Peyer's patch (tissue), 4 donors: ENCODE measurements around the gene COL27A1. TPM values are rescaled to one million over a fixed set of nuclear protein-coding genes. Genes with fewer than 3 reads are reported as not detected.

Source experiments
- DNase-seq, 3 donors: peaks; one replicate each; pipeline ENCODE4 v3.0.0-alpha.2; 2017 to 2019
- H3K27ac ChIP-seq, 4 donors: fragments of 200-600 bp; sonication (generic); one replicate each; pipeline ENCODE4 v1.5.1; 2016 to 2019
- H3K27me3 ChIP-seq, 2 donors: fragments of 200-600 bp; sonication (generic); one replicate each; pipeline ENCODE4 v1.5.1; 2019
- H3K36me3 ChIP-seq, 3 donors: fragments of 200-600 bp; sonication (generic); one replicate each; pipeline ENCODE4 v1.5.1; 2016 to 2019
- H3K4me1 ChIP-seq, 4 donors: fragments of 200-600 bp; sonication (generic); one replicate each; pipeline ENCODE4 v1.5.1; 2016 to 2019
- H3K4me3 ChIP-seq, 4 donors: fragments of 200-600 bp; sonication (generic); 1 replicate in 3 of 4; 2 replicates in 1 of 4; pipeline ENCODE4 v1.5.1; 2016 to 2019; ENCODE audit warnings: mild to moderate bottlenecking in 1 of 4
- H3K9me3 ChIP-seq, 4 donors: fragments of 200-600 bp; sonication (generic); one replicate each; pipeline ENCODE4 v1.5.1; 2016 to 2019; ENCODE audit warnings: mild to moderate bottlenecking in 1 of 4
- CTCF ChIP-seq, 6 experiments: fragments of 450-650 bp in 4 of 6; fragments of 200-600 bp in 2 of 6; sonication (generic) in 1 of 6; IDR thresholded peaks; one replicate each; pipeline ENCODE4 v1.5.1; 2017 to 2019; ENCODE audit warnings: antibody characterized with exemption in 6 of 6, mild to moderate bottlenecking in 3 of 6, moderate library complexity in 1 of 6
- POLR2A ChIP-seq, 2 donors: fragments of 450-650 bp; IDR thresholded peaks; one replicate each; pipeline ENCODE4 v1.5.1; 2017; ENCODE audit warnings: antibody characterized with exemption in 2 of 2, mild to moderate bottlenecking in 2 of 2, moderate library complexity in 2 of 2
- total RNA-seq, 4 donors: library from RNA; depleted of rRNA; stranded (reverse); fragments of >200 nt; gene quantifications; one replicate each; pipeline ENCODE4 v1.1.0, GENCODE V29; 2016

Gene COL27A1
- total RNA-seq, 4 donors from 2014 or later = 5.8 to 23.1 (median 7.2) TPM

GRCh38 chr9:114165407-114166102 lies 10.2 kb downstream of the COL27A1 start:
- no peaks in the 10 kb centered on the region for H3K36me3 ChIP-seq
- TF ChIP-seq POLR2A (IDR thresholded peaks at IDR 0.05) = no peak
- TF ChIP-seq CTCF (IDR thresholded peaks at IDR 0.05) = no peak
- H3K4me1 ChIP-seq = no peaks in the 10 kb centered on the region
- H3K27me3 ChIP-seq = no peaks in the 10 kb centered on the region
- no peak overlapping the region for H3K4me3 ChIP-seq
- H3K9me3 ChIP-seq = no peaks in the 10 kb centered on the region
- no peak overlapping the region for H3K27ac ChIP-seq
- no peak for DNase-seq

GRCh38 chr9:114166103-114166470 lies 10.8 kb downstream of the COL27A1 start:
- TF ChIP-seq POLR2A (IDR thresholded peaks at IDR 0.05) = no peak
- no peak for TF ChIP-seq CTCF (IDR thresholded peaks at IDR 0.05)
- Histone ChIP-seq H3K36me3 (no peaks in the 10 kb centered on the region), H3K27me3 (no peaks in the 10 kb centered on the region), H3K4me1 (no peaks in the 10 kb centered on the region), H3K27ac (no peak overlapping the region), H3K4me3 (no peak overlapping the region), H3K9me3 (no peaks in the 10 kb centered on the region)
- DNase-seq = no peak

DNA sequence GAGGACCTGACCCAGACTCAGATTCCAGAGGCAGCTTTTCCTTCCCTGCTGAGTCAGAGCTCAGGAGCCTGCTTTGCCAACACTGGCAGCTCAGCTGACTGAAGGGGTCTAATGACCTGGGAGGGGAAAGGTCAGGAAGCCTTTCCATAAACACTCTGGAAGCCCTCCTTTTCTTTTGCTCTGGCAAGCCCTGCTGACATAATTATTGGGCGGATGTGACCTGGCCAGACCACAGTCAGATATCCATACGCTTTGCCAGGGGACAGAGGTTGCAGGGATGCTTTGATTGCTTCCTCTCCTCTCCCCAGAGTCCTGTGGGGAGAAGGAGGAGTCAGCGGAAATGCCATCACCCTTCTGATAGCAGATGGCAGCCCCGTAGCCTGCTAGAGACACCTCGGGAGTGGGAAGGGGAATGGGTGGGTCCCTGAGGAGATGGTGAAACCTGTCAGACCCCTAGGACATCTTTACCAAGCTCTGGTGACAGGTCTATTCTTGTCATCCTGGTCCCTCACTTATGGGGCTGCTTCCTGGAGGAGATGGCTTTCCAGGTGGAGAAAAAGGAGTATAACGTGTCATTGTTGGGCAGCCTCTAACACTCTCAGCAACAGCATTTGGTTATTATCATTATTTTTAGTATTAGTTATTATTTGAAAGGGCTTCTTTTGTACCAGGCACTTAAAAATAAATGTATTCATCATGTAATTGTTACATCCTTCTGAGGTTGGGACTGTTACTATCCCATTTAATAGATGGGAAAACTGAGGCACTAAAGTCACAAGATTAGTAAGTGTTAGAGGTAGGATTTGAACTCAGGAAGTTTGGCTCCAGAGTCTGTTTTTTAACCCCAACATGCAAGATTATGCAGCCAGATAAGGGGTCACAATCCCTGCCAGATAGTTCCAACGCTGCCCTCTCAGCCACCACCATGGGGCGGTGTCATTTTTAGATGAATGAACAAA lies 11.6 kb downstream of the COL27A1 start:
- Histone ChIP-seq H3K27ac (no peak overlapping the region), H3K36me3 (no peaks in the 10 kb centered on the region), H3K27me3 (no peaks in the 10 kb centered on the region), H3K9me3 (no peaks in the 10 kb centered on the region), H3K4me3 (no peak overlapping the region), H3K4me1 (no peaks in the 10 kb centered on the region)
- no peak for TF ChIP-seq POLR2A (IDR thresholded peaks at IDR 0.05)
- TF ChIP-seq CTCF (IDR thresholded peaks at IDR 0.05) = no peak
- DNase-seq = peak in 1 of 3 donors; percentile 13

DNA sequence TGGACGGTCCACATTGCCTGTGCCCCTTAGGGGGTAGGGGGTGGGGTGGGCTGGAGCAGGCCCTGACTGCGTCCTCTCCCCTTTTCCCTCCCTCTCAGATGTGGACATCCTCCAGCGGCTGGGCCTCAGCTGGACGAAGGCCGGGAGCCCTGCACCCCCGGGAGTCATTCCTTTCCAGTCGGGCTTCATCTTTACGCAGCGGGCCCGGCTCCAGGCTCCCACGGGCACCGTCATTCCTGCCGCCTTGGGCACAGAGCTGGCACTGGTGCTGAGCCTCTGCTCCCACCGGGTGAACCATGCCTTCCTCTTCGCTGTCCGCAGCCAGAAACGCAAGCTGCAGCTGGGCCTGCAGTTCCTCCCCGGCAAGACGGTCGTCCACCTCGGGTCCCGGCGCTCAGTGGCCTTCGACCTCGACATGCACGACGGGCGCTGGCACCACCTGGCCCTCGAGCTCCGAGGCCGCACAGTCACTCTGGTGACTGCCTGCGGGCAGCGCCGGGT lies 12.3 kb downstream of the COL27A1 start:
- H3K9me3 ChIP-seq = no peaks in the 10 kb centered on the region
- TF ChIP-seq CTCF (IDR thresholded peaks at IDR 0.05) = no peak
- no peak for TF ChIP-seq POLR2A (IDR thresholded peaks at IDR 0.05)
- H3K4me1 ChIP-seq = no peaks in the 10 kb centered on the region
- no peaks in the 10 kb centered on the region for H3K36me3 ChIP-seq
- H3K4me3 ChIP-seq = no peak overlapping the region
- no peak overlapping the region for H3K27ac ChIP-seq
- H3K27me3 ChIP-seq = no peaks in the 10 kb centered on the region
- DNase-seq = peak in 1 of 3 donors; percentile 20

GRCh38 chr9:114168281-114169028 lies 13.1 kb downstream of the COL27A1 start:
- DNase-seq = peak in 1 of 3 donors; percentile 40
- TF ChIP-seq CTCF (IDR thresholded peaks at IDR 0.05) (no peak), POLR2A (IDR thresholded peaks at IDR 0.05) (no peak)

More at GRCh38 chr9:114168281-114169028, 13.1 kb downstream of the COL27A1 start:
- Histone ChIP-seq H3K27me3 (no peaks in the 10 kb centered on the region), H3K36me3 (no peaks in the 10 kb centered on the region), H3K4me1 (no peaks in the 10 kb centered on the region), H3K27ac (no peak overlapping the region), H3K4me3 (no peak overlapping the region), H3K9me3 (no peaks in the 10 kb centered on the region)
